GM19328 (cell line): Measurements from ENCODE around the gene ZNF711.
"Not testable (repeated sequence)": the region's sequence is repeated elsewhere in the genome, so short reads cannot be mapped to it uniquely, and the experiment has no call there.

ENCODE experiments used
- ATAC-seq: cut with Tn5 transposase; IDR thresholded peaks from one replicate; pipeline ENCODE4 v1.9.1; 2021; ENCODE audit warnings: mild to moderate bottlenecking, moderate library complexity; ENCODE audit not compliant: unreplicated experiment

Gene ZNF711

GRCh38 chrX:85243761-85244449, at the start of gene ZNF711, which contains the start of gene SATL1:
TSS of gene ZNF711 (plus strand) at chrX:85243991. CDS start at chrX:85247573, 3,582 bp downstream.
TSS of gene SATL1 (minus strand) at chrX:85243779. CDS start at chrX:85108968, 134,811 bp downstream.
- peak; percentile 63 for ATAC-seq

GRCh38 chrX:85196319-85196718, 47.5 kb upstream of the ZNF711 start:
- ATAC-seq = no peak

GRCh38 chrX:85203461-85203970, 40.3 kb upstream of the ZNF711 start:
- no peak for ATAC-seq

- ATAC-seq = no peak
Measured at GRCh38 chrX:85213792-85214530, 29.8 kb upstream of the ZNF711 start.

- no peak for ATAC-seq
Measured at GRCh38 chrX:85215946-85216345, 27.8 kb upstream of the ZNF711 start.

- no peak for ATAC-seq
Measured at GRCh38 chrX:85221361-85221760, 22.4 kb upstream of the ZNF711 start.

DNA sequence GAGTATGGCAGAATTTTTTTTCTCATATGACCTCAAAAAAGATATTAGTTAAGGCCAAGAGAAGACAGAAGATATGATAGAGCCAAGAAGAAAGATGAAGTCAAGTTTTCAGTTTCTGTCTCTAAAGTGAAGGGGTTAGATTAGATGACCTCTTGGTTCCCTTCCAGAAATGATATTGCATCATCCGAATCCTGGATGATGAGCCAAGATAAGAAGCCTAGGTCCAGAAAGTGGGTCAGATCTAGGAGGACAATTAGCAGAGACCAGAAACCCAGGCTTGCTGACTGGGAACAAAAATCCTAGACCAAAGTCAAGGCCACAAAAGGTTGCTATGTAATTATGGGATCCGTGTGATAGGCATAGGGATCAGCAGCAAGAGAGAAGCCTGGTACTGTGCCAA, 20.4 kb upstream of the ZNF711 start:
- ATAC-seq = no peak

DNA sequence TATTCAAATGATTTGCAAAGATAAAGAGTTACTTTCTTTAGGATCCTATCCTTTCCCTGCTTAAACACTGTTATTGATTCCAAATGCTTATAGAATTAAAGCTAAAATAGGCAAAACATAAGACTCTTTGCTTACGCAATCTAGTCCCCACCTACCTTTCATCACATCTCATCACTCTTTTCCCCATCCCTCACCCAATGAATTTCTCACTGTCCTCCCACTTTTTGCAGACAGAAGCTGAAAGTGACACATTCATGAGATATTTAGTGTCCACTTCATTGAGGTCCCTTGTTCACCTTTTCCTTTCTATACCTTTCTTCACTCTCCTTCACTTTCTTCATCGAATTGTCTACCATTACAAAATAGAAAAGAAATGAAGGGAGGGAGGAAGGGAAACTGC, 636 bp upstream of the ZNF711 start:
- ATAC-seq = no peak

DNA sequence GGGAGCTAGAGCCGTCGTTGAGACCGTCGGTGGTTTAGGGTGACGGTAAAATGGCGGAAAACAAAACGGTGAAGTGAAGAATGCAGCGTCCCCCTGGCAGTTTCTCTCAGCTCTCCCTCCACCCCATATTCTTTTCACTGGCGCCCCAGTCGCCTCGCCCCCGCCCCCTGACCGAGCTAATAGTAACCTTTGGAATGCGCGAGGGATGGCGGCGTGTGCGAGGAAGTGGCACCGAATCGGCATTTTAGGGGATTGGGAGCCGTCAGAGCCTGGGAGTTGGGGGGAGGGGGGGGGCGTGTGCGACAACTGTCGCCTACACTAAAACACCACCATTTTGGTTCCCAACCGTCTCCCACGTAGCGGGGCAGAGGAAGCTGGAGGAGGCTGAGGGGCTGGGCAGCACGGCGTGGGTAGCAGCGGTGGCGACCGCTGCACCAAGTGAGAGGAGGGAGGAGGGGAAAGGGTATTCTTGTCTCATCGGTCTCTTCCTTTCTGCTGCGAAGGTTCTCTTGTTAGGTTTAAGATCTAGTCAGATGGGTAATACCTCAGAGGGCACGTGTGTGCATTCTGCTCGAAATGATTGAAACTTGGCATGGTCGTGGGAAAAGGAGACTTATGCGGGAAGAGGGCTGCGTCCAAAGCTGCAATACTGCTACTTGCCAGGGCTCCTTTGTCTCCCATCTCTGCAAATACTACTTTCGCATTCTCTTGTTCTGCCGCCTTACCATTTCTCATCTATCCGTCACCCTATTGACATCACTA, 840 bp downstream of the ZNF711 start:
- peak; percentile 38 for ATAC-seq

DNA sequence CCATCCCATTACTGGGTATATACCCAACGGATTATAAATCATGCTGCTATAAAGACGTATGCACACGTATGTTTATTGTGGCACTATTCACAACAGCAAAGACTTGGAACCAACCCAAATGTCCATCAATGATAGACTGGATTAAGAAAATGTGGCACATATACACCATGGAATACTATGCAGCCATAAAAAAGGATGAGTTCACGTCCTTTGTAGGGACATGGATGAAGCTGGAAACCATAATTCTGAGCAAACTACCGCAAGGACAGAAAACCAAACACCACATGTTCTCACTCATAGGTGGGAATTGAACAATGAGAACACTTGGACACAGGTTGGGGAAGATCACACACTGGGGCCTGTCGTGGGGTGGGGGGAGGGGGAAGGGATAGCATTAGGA, 41.5 kb downstream of the ZNF711 start:
- ATAC-seq = not testable (repeated sequence)

DNA sequence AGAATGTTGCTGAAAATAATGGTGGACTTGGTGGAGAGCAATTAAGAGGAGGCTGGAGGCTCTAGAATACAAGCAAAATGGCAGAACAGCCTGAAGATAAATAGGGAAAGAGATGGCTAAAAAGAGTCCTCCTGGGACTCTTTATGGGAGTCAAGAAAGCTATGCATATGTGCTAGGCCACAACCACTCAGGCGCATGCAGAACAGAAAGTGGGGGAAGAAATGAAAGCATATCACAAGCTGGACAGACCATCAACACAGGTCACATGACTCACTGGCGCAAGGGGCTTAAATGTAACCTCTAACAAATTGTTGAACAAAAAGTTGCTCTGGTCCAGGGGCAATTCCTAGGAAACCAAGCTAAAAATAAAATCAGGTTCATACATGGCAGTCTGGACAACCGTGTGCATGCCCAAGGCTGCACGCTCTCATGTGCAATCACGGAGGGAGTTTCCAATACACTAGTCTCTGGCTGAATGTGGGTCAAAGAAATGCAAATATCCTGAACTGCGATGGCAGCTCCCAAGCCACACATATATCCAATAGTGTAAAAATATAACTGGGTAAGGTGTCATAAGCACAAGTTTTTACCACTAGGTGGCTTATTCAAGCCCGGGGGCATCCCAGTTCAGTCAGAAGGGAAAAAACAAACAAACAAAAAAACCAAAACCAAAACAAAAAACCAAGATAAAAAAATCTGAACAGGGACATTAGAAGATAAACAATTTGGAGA, 45.4 kb downstream of the ZNF711 start:
- ATAC-seq = no peak

DNA sequence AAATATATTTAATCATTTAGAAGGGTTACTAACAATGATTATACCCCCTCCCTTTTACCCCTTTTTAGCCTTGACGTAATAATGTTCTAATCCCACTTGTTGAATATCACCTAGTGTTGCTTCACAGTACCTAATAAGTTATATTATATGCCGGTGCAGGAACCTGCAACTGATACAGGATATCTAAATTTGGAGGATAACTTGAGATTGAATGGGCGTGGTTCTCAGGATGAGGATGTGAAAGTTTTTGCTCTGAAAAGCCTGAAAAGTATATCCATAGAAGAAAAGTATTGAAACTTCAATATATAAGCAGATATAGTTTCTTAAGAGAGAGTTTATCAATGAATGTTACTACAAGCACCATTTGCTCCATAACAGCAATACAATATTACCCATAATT, 59.8 kb downstream of the ZNF711 start:
- peak; percentile 75 for ATAC-seq

DNA sequence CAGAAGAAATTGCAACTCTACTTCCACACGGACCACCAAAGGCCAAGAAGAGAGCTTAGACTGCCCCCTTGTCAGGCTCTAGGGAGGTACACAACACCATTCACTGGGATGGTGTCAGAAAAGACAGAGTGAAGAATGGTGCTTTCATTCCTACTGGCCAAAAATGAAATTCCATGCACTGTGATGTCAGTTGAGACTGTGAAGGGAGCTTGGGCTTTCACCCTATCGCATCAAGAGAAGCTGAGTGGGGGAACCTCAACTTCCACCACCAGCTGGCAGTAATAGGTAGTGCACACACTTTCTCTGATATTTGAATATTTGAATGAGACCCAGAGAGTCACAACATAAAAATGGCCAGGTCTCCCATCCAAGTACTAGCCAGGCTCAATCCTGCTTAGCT, 65.9 kb downstream of the ZNF711 start:
- no peak for ATAC-seq

- not testable (repeated sequence) for ATAC-seq
Measured at GRCh38 chrX:85311348-85311747, 67.6 kb downstream of the ZNF711 start.
